Aorta (tissue), 5 donors: ENCODE measurements around the gene P2RX2. TPM values are rescaled to one million over a fixed set of nuclear protein-coding genes. Genes with fewer than 3 reads are reported as not detected.
A peak's percentile ranks its signal among the peaks of the same experiment; 100 is the strongest.

Source experiments
- ATAC-seq: fragments of 200-7000 bp; cut with Tn5 transposase; one replicate; pipeline ENCODE4 v1.9.1; 2022; ENCODE audit warnings: moderate library complexity; ENCODE audit not compliant: low FRiP score
- DNase-seq, 2 donors: peaks; one replicate each; pipeline ENCODE4 v3.0.0-alpha.2; 2020
- H3K27ac ChIP-seq, 2 donors: one replicate each; pipeline ENCODE4 v1.5.1; 2013; ENCODE audit warnings: low read length in 2 of 2, mild to moderate bottlenecking in 2 of 2, moderate library complexity in 2 of 2, control low read depth in 1 of 2, inconsistent platforms in 1 of 2, low read depth in 1 of 2
- H3K27me3 ChIP-seq, 2 donors: one replicate each; pipeline ENCODE4 v1.6.1; 2013; ENCODE audit warnings: control low read depth in 1 of 2, low read length in 1 of 2, mild to moderate bottlenecking in 1 of 2, moderate library complexity in 1 of 2; ENCODE audit not compliant: insufficient read depth in 2 of 2, control insufficient read depth in 1 of 2
- H3K36me3 ChIP-seq, 2 donors: one replicate each; pipeline ENCODE4 v1.6.1; 2013; ENCODE audit warnings: control low read depth in 1 of 2, low read length in 1 of 2, mild to moderate bottlenecking in 1 of 2; ENCODE audit not compliant: insufficient read depth in 2 of 2, control insufficient read depth in 1 of 2
- H3K4me1 ChIP-seq, 2 donors: one replicate each; pipeline ENCODE4 v1.6.1; 2013; ENCODE audit warnings: low read length in 2 of 2, control low read depth in 1 of 2, mild to moderate bottlenecking in 1 of 2, moderate library complexity in 1 of 2; ENCODE audit not compliant: insufficient read depth in 2 of 2, control insufficient read depth in 1 of 2
- H3K4me3 ChIP-seq, 2 donors: one replicate each; pipeline ENCODE4 v1.5.1; 2013; ENCODE audit warnings: low read length in 2 of 2, control low read depth in 1 of 2, mild to moderate bottlenecking in 1 of 2
- H3K9me3 ChIP-seq: one replicate; pipeline ENCODE4 v1.6.1; 2013; ENCODE audit warnings: mild to moderate bottlenecking, low read length; ENCODE audit not compliant: control insufficient read depth
- WGBS, 2 donors: extraction: QIAGEN DNeasy Blood & Tissue Kit; methylation state at CpG; one replicate each; pipeline ENCODE4 v1.1.7; 2013; 5-methylcytosine and 5-hydroxymethylcytosine counted together
- intact Hi-C, 2 donors: fragments of 100-400 bp; cut with DNase I; formaldehyde crosslinking; loops; one replicate each; pipeline versions ENCODE4 v1.14.2 to v1.15.0; 2022
- polyA plus RNA-seq, 2 donors: library from polyadenylated mRNA; stranded (reverse); fragments of 200-250 nt; gene quantifications; one replicate each; pipeline ENCODE4 v1.2.3, GENCODE V29; 2013
- total RNA-seq, 2 donors: library from RNA; stranded (reverse); fragmentation: NEBNext Ultra II Directional; extraction: Animal tissue kit (Norgen Biotek cat#: 25700); gene quantifications; one replicate each; pipeline ENCODE4 v1.2.1, GENCODE V29; 2021
- donor health status: healthy with polysubstance abuse.
- donor health status: Bipolar disorder and iron deficiency.
- donor health status: DM: no; HTN: no; CAD: no.
- donor health status: DM: no; HTN: no; CAD: no.
- donor health status: DM: yes; HTN: yes; CAD: no.

The P2RX2 gene
- total and polyA plus RNA-seq, 4 donors: 0.27 TPM; not detected in 3

GRCh38 chr12:132634411-132634990 lies 15.9 kb downstream of the P2RX2 start:
- intact Hi-C loops: no loop called here
- no peak overlapping the region for H3K27ac ChIP-seq
- ATAC-seq: no peak
- no peak overlapping the region for H3K4me3 ChIP-seq
- WGBS, 2 donors: 91 to 95% methylated on average over 21 of the region's 21 CpGs
- DNase-seq: peak in 1 of 2 donors; percentile 65
- H3K27me3 ChIP-seq: no peaks in the 10 kb centered on the region
- no peaks in the 10 kb centered on the region for H3K4me1 ChIP-seq
- H3K9me3 ChIP-seq: no peaks in the 10 kb centered on the region
- peaks cover 0 to 14% of the 10 kb centered on the region in 2 donors for H3K36me3 ChIP-seq

GRCh38 chr12:132635076-132635955 lies 16.7 kb downstream of the P2RX2 start:
- ATAC-seq: no peak
- H3K9me3 ChIP-seq: no peaks in the 10 kb centered on the region
- no peaks in the 10 kb centered on the region for H3K27me3 ChIP-seq
- peak in 1 of 2 donors; percentile 68 for DNase-seq
- H3K4me1 ChIP-seq: no peaks in the 10 kb centered on the region
- H3K4me3 ChIP-seq: no peak overlapping the region
- intact Hi-C loops: no loop called here
- 91 to 96% methylated on average over 29 of the region's 29 CpGs for WGBS, 2 donors
- H3K27ac ChIP-seq: no peak overlapping the region
- H3K36me3 ChIP-seq: peaks cover 0 to 14% of the 10 kb centered on the region in 2 donors

GRCh38 chr12:132637811-132638210 lies 19.2 kb downstream of the P2RX2 start:
- Histone ChIP-seq H3K27me3 (no peaks in the 10 kb centered on the region), H3K9me3 (no peaks in the 10 kb centered on the region), H3K4me3 (no peak overlapping the region), H3K36me3 (peaks cover 0 to 18% of the 10 kb centered on the region in 2 donors), H3K4me1 (no peaks in the 10 kb centered on the region), H3K27ac (no peak overlapping the region)
- intact Hi-C loops: no loop called here
- ATAC-seq (no peak), DNase-seq (peak in 1 of 2 donors; percentile 26)
- WGBS, 2 donors: 91 to 94% methylated on average over 18 of the region's 18 CpGs

GRCh38 chr12:132638541-132639408 lies 20.2 kb downstream of the P2RX2 start:
- intact Hi-C loops: no loop called here
- DNase-seq (peak in 1 of 2 donors; percentile 74), ATAC-seq (no peak)
- no peaks in the 10 kb centered on the region for H3K4me1 ChIP-seq
- no peaks in the 10 kb centered on the region for H3K9me3 ChIP-seq
- peaks cover 0 to 18% of the 10 kb centered on the region in 2 donors for H3K36me3 ChIP-seq
- WGBS, 2 donors: 75 to 78% methylated on average over 24 to 25 of the region's 25 CpGs
- H3K27me3 ChIP-seq: no peaks in the 10 kb centered on the region
- no peak overlapping the region for H3K4me3 ChIP-seq
- H3K27ac ChIP-seq: no peak overlapping the region

GRCh38 chr12:132639956-132640520 lies 21.5 kb downstream of the P2RX2 start:
- 84 to 87% methylated on average over 12 of the region's 12 CpGs for WGBS, 2 donors
- H3K27me3 ChIP-seq: no peaks in the 10 kb centered on the region
- H3K4me3 ChIP-seq: no peak overlapping the region
- no peak for ATAC-seq
- peak in 1 of 2 donors; percentile 64 for DNase-seq
- no peak overlapping the region for H3K27ac ChIP-seq
- intact Hi-C loops: no loop called here
- H3K36me3 ChIP-seq: peaks cover 0 to 17% of the 10 kb centered on the region in 2 donors
- H3K4me1 ChIP-seq: no peaks in the 10 kb centered on the region
- H3K9me3 ChIP-seq: no peaks in the 10 kb centered on the region

- 85 to 91% methylated on average over 10 of the region's 10 CpGs for WGBS, 2 donors
- DNase-seq (peak in 1 of 2 donors; percentile 38), ATAC-seq (no peak)
- no peaks in the 10 kb centered on the region for H3K4me1 ChIP-seq
- no peak overlapping the region for H3K4me3 ChIP-seq
- H3K36me3 ChIP-seq: peaks cover 0 to 12% of the 10 kb centered on the region in 2 donors
- intact Hi-C loops: no loop called here
- H3K27ac ChIP-seq: no peak overlapping the region
- H3K9me3 ChIP-seq: no peaks in the 10 kb centered on the region
- no peaks in the 10 kb centered on the region for H3K27me3 ChIP-seq
Measured at GRCh38 chr12:132640936-132641335, 22.4 kb downstream of the P2RX2 start.

GRCh38 chr12:132641811-132642650 lies 23.5 kb downstream of the P2RX2 start:
- intact Hi-C loops: no loop called here

More at GRCh38 chr12:132641811-132642650, 23.5 kb downstream of the P2RX2 start:
- H3K36me3 ChIP-seq: peaks cover 0 to 12% of the 10 kb centered on the region in 2 donors
- no peaks in the 10 kb centered on the region for H3K9me3 ChIP-seq
- no peaks in the 10 kb centered on the region for H3K27me3 ChIP-seq
- DNase-seq (peak in 1 of 2 donors; percentile 59), ATAC-seq (peak; percentile 9)
- 93 to 94% methylated on average over 28 of the region's 28 CpGs for WGBS, 2 donors
- H3K4me3 ChIP-seq: no peak overlapping the region
- H3K4me1 ChIP-seq: no peaks in the 10 kb centered on the region
- no peak overlapping the region for H3K27ac ChIP-seq
